ENCODE measurements around the gene TCN1. TPM values are rescaled to one million over a fixed set of nuclear protein-coding genes. Genes with fewer than 3 reads are reported as not detected.
"Not testable (repeated sequence)": the region's sequence is repeated elsewhere in the genome, so short reads cannot be mapped to it uniquely, and the experiment has no call there.

Gene TCN1
- total RNA-seq, 1 experiment from 2014 or later = 1.7 TPM

DNA sequence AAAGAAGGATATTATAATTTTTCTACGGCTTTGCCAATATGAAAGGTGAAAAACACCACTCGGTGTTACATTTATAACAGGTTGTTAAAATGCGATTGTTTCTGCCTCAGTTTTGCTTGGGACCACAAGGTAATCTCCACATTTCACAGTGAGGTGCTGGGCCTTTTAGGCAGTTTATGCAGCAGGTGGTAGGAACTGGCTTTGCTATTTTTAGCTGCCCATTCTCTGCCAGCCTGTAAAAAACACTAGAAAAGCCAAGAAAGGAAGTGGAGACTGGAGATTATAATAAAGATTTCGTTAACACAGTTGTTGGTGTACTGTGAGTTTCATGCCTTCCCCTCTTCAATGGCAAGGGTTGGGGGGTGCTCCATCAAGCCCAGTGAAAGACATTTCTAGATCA is 47.7 kb downstream of the TCN1 start (continued):
- TF ChIP-seq CTCF (IDR thresholded peaks at IDR 0.05 in 2 of 3, conservative IDR thresholded peaks at IDR 0.05 in 1 of 3; ENCODE audit: borderline replicate concordance in 1 of 3, insufficient read depth in 1 of 3, low read depth in 2 of 3, low read length in 2 of 3) = no peak
- TF ChIP-seq JUND (IDR thresholded peaks at IDR 0.05) = no peak
- no peak for TF ChIP-seq POLR2A (IDR thresholded peaks at IDR 0.05; ENCODE audit: borderline replicate concordance, extremely low read depth, insufficient read depth, insufficient read length)
- no peak for TF ChIP-seq SIN3A (IDR thresholded peaks at IDR 0.05; ENCODE audit: low read depth)
- TF ChIP-seq SRF (IDR thresholded peaks at IDR 0.05; ENCODE audit: low read depth) = no peak
- TF ChIP-seq, protein P1, sequence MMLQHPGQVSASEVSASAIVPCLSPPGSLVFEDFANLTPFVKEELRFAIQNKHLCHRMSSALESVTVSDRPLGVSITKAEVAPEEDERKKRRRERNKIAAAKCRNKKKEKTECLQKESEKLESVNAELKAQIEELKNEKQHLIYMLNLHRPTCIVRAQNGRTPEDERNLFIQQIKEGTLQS (IDR thresholded peaks at IDR 0.05) = no peak
- no peak for TF ChIP-seq FOSL1 (IDR thresholded peaks at IDR 0.05; ENCODE audit: low read depth)
- no peak for TF ChIP-seq CBX3 (IDR thresholded peaks at IDR 0.05; ENCODE audit: low read depth)
- TF ChIP-seq ZNF274 (IDR thresholded peaks at IDR 0.05; ENCODE audit: low read depth, low read length) = no peak
- TF ChIP-seq EZH2phosphoT487 (IDR thresholded peaks at IDR 0.05; ENCODE audit: borderline replicate concordance) = no peak

DNA sequence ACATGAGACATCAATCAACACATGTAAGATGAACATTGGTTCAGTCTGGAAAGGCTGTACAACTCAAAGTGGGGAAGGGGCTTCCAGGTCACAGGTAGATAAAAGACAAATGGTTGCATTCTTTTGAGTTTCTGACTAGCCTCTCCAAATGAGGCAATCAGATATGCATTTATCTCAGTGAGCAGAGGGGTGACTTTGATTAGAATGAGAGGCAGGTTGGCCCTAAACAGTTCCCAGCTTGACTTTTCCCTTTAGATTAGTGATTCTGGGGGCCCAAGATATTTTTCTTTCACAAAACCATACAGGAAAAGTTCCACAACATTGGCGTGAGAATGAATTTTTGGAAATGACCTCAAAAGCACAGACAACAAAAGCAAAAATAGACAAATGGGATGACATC is 49.9 kb downstream of the TCN1 start:
- H3K27ac ChIP-seq (ENCODE audit: low read depth, low read length); RAD21 ChIA-PET (ENCODE audit: low non-redundant PET in 1 of 2, low total read pairs in 2 of 2, uncharacterized antibody in 2 of 2, unreplicated experiment in 2 of 2); intact Hi-C loops (cut with micrococcal nuclease); H3K4me2 ChIP-seq (ENCODE audit: low read length); H3K9ac ChIP-seq (ENCODE audit: low read length); POLR2A ChIA-PET; H3K4me1 ChIP-seq (ENCODE audit: control insufficient read depth in 1 of 2, insufficient read depth in 2 of 2, low read length in 2 of 2); DNase-seq (ENCODE audit: low read depth, low spot score); H3K27me3 ChIP-seq (ENCODE audit: insufficient read depth, low read length); H3K79me2 ChIP-seq (ENCODE audit: insufficient read depth, low read length); H3K4me3 ChIP-seq (replicated peaks in 1 of 2; ENCODE audit: low read depth in 1 of 2, low read length in 2 of 2); CTCF ChIA-PET; H3K9me3 ChIP-seq (ENCODE audit: control insufficient read depth in 1 of 2, insufficient read depth in 1 of 2, low read depth in 1 of 2, low read length in 2 of 2); H2AFZ ChIP-seq (ENCODE audit: low read depth, low read length, poor library complexity, severe bottlenecking); H4K20me1 ChIP-seq (ENCODE audit: insufficient read depth); BruUV-seq (replicated peaks); H3K36me3 ChIP-seq (ENCODE audit: control insufficient read depth in 1 of 2, insufficient read depth in 2 of 2, low read length in 2 of 2); H3K9me2 ChIP-seq (ENCODE audit: insufficient read depth); ATAC-seq: not testable (repeated sequence)
